HG02798 (cell line): ENCODE measurements around the gene TECPR2.
"Not testable (repeated sequence)": the region's sequence is repeated elsewhere in the genome, so short reads cannot be mapped to it uniquely, and the experiment has no call there.

Experiments used
- ATAC-seq: cut with Tn5 transposase; IDR thresholded peaks from one replicate; pipeline ENCODE4 v1.9.1; 2021; ENCODE audit warnings: mild to moderate bottlenecking; ENCODE audit not compliant: unreplicated experiment, poor library complexity

TECPR2 gene

GRCh38 chr14:102519709-102520108 is 157.0 kb downstream of the TECPR2 start:
- ATAC-seq = not testable (repeated sequence)

GRCh38 chr14:102523200-102523568 is 160.4 kb downstream of the TECPR2 start:
- ATAC-seq = no peak

- ATAC-seq = peak; percentile 1
Observed at GRCh38 chr14:102523569-102524450, 161.1 kb downstream of the TECPR2 start.

GRCh38 chr14:102524451-102525218 is 161.9 kb downstream of the TECPR2 start:
- peak; percentile 98 for ATAC-seq

- ATAC-seq = peak; percentile 1
Observed at GRCh38 chr14:102525219-102525928, 162.6 kb downstream of the TECPR2 start.

- no peak for ATAC-seq
Observed at GRCh38 chr14:102525929-102526497, 163.3 kb downstream of the TECPR2 start.

GRCh38 chr14:102528431-102529170 is 165.9 kb downstream of the TECPR2 start:
- ATAC-seq = no peak

GRCh38 chr14:102530828-102531478 is 168.2 kb downstream of the TECPR2 start:
- no peak for ATAC-seq

- ATAC-seq = no peak
Observed at GRCh38 chr14:102532204-102532658, 169.5 kb downstream of the TECPR2 start.

GRCh38 chr14:102537981-102538601 is 175.3 kb downstream of the TECPR2 start:
- no peak for ATAC-seq

GRCh38 chr14:102538602-102539543 is 176.1 kb downstream of the TECPR2 start:
- no peak for ATAC-seq

GRCh38 chr14:102539544-102540314 is 177.0 kb downstream of the TECPR2 start:
- ATAC-seq = no peak

GRCh38 chr14:102540315-102541028 is 177.7 kb downstream of the TECPR2 start:
- no peak for ATAC-seq

- ATAC-seq = not testable (repeated sequence)
Observed at GRCh38 chr14:102541029-102541491, 178.3 kb downstream of the TECPR2 start.

GRCh38 chr14:102541771-102542170 is 179.0 kb downstream of the TECPR2 start:
- no peak for ATAC-seq

GRCh38 chr14:102544046-102544746 is 181.5 kb downstream of the TECPR2 start:
- no peak for ATAC-seq
